Body of pancreas (tissue), 4 donors: ENCODE results near the gene HS3ST5.

Source experiments
- POLR2A ChIP-seq, 3 donors: fragments of 450-650 bp; IDR thresholded peaks; one replicate each; pipeline ENCODE4 v1.6.1; 2016; ENCODE audit warnings: antibody characterized with exemption in 3 of 3, mild to moderate bottlenecking in 2 of 3
- TF ChIP-seq, protein P1 (sequence below), 7 experiments: fragments of 450-650 bp in 4 of 7; fragments of 200-600 bp in 3 of 7; sonication (generic) in 3 of 7; IDR thresholded peaks; one replicate each; pipeline ENCODE4 v1.5.1; 2016 to 2019; ENCODE audit warnings: antibody characterized with exemption in 7 of 7

DNA sequence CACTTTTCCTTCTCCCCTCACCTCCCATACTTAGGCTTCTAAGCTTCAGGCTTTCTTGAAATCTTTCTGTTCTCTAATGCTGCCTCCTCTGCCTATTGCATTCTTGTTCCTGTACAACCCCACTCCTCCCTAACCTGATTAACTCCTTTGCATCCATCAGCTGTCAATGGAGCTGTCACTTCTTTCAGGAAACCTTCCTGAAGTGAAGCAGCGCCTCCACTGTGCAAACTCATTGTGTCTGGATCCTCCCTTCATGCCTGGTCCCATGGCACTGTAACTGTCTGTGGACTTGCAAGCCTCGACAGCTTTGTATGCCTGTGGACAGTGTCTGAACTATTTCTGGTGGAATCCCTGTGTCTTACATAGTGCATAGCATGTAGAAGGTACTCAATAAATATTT, 185.0 kb downstream of the HS3ST5 start:
- TF ChIP-seq, protein P1, sequence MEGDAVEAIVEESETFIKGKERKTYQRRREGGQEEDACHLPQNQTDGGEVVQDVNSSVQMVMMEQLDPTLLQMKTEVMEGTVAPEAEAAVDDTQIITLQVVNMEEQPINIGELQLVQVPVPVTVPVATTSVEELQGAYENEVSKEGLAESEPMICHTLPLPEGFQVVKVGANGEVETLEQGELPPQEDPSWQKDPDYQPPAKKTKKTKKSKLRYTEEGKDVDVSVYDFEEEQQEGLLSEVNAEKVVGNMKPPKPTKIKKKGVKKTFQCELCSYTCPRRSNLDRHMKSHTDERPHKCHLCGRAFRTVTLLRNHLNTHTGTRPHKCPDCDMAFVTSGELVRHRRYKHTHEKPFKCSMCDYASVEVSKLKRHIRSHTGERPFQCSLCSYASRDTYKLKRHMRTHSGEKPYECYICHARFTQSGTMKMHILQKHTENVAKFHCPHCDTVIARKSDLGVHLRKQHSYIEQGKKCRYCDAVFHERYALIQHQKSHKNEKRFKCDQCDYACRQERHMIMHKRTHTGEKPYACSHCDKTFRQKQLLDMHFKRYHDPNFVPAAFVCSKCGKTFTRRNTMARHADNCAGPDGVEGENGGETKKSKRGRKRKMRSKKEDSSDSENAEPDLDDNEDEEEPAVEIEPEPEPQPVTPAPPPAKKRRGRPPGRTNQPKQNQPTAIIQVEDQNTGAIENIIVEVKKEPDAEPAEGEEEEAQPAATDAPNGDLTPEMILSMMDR (IDR thresholded peaks at IDR 0.05), result no peak
- no peak for TF ChIP-seq POLR2A (IDR thresholded peaks at IDR 0.05)
